ENCODE measurements around the gene MUCL3.
"Not testable (repeated sequence)": the region's sequence is repeated elsewhere in the genome, so short reads cannot be mapped to it uniquely, and the experiment has no call there.

Gene MUCL3

GRCh38 chr6:30969171-30969570 is 28.4 kb downstream of the MUCL3 start:
- H3K4me3 ChIP-seq (ENCODE audit: low read depth in 1 of 5, low read length in 5 of 5); H3K36me3 ChIP-seq (ENCODE audit: control insufficient read depth in 5 of 5, insufficient read depth in 5 of 5, low read length in 5 of 5); H3K4me1 ChIP-seq (ENCODE audit: control insufficient read depth in 5 of 5, insufficient read depth in 5 of 5, low read length in 5 of 5); H3K9me3 ChIP-seq (ENCODE audit: control insufficient read depth in 5 of 5, low read length in 5 of 5); H3K9ac ChIP-seq (ENCODE audit: low read length in 5 of 5); H3K27ac ChIP-seq (ENCODE audit: low read depth, low read length): not testable (repeated sequence)
- peaks cover 0 to 19% (median 6%) of the 10 kb centered on the region in 5 donors for H3K27me3 ChIP-seq (ENCODE audit: control insufficient read depth in 5 of 5, insufficient read depth in 4 of 5, low read length in 5 of 5)

DNA sequence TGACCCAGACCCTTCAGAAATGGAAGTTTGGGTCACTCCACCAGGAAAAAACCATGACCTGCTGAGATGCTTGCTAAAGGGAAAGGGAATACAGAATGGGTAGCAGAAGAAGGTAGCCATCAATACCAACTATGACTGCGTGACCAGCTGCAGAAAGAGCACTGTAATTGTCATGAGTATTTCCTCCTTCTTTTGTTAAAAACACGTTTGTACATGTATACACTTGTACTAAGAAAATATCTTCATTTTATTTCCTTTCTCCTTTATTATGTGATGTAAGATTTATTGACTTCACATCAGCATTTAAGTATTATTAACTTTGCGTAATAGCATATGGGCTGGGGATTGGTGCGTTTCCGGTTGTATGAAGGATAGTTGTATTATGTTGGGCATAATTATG is 30.2 kb downstream of the MUCL3 start:
- Histone ChIP-seq H3K27ac (ENCODE audit: low read depth, low read length) (no peak overlapping the region), H3K27me3 (ENCODE audit: control insufficient read depth in 5 of 5, insufficient read depth in 4 of 5, low read length in 5 of 5) (peaks cover 0 to 10% (median 3%) of the 10 kb centered on the region in 5 donors), H3K9me3 (ENCODE audit: control insufficient read depth in 5 of 5, low read length in 5 of 5) (no peaks in the 10 kb centered on the region)

DNA sequence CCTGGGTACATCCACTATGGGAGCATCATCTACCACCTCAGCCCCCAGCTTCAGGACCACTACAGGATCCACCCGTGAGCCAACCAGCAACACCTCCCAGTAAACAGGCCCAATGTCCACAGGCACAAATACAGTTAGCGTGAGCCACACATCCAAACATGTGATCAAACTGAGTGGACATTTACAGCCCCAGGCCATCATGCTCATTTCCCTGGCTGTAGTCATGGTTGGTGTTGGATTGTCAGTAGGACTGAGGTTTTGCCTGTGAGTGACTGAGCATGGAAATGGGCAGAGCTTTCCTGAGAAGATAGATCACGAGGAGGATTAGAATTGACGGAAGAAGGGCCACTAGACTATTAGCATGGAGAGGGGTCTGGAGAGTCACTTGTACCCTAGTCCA is 32.0 kb downstream of the MUCL3 start:
- Histone ChIP-seq H3K4me3 (ENCODE audit: low read depth in 1 of 5, low read length in 5 of 5) (no peak overlapping the region), H3K4me1 (ENCODE audit: control insufficient read depth in 5 of 5, insufficient read depth in 5 of 5, low read length in 5 of 5) (peaks cover 0 to 3% (median 0%) of the 10 kb centered on the region in 5 donors), H3K9ac (ENCODE audit: low read length in 5 of 5) (no peak overlapping the region), H3K36me3 (ENCODE audit: control insufficient read depth in 5 of 5, insufficient read depth in 5 of 5, low read length in 5 of 5) (no peaks in the 10 kb centered on the region), H3K27ac (ENCODE audit: low read depth, low read length) (no peak overlapping the region), H3K9me3 (ENCODE audit: control insufficient read depth in 5 of 5, low read length in 5 of 5) (no peaks in the 10 kb centered on the region), H3K27me3 (ENCODE audit: control insufficient read depth in 5 of 5, insufficient read depth in 4 of 5, low read length in 5 of 5) (peaks cover 0 to 10% (median 3%) of the 10 kb centered on the region in 5 donors)

More for the DNA sequence above, 30.2 kb downstream of the MUCL3 start:
- Histone ChIP-seq H3K9ac (ENCODE audit: low read length in 5 of 5) (no peak overlapping the region), H3K4me3 (ENCODE audit: low read depth in 1 of 5, low read length in 5 of 5) (no peak overlapping the region), H3K4me1 (ENCODE audit: control insufficient read depth in 5 of 5, insufficient read depth in 5 of 5, low read length in 5 of 5) (peaks cover 0 to 5% (median 0%) of the 10 kb centered on the region in 5 donors), H3K36me3 (ENCODE audit: control insufficient read depth in 5 of 5, insufficient read depth in 5 of 5, low read length in 5 of 5) (no peaks in the 10 kb centered on the region)

GRCh38 chr6:30974490-30975252 is 33.9 kb downstream of the MUCL3 start:
- H3K36me3 ChIP-seq (ENCODE audit: control insufficient read depth in 5 of 5, insufficient read depth in 5 of 5, low read length in 5 of 5) = no peaks in the 10 kb centered on the region
- no peaks in the 10 kb centered on the region for H3K9me3 ChIP-seq (ENCODE audit: control insufficient read depth in 5 of 5, low read length in 5 of 5)
- peaks cover 0 to 10% (median 3%) of the 10 kb centered on the region in 5 donors for H3K27me3 ChIP-seq (ENCODE audit: control insufficient read depth in 5 of 5, insufficient read depth in 4 of 5, low read length in 5 of 5)
- H3K4me1 ChIP-seq (ENCODE audit: control insufficient read depth in 5 of 5, insufficient read depth in 5 of 5, low read length in 5 of 5) = peaks cover 0 to 3% (median 0%) of the 10 kb centered on the region in 5 donors
- no peak overlapping the region for H3K4me3 ChIP-seq (ENCODE audit: low read depth in 1 of 5, low read length in 5 of 5)
- H3K27ac ChIP-seq (ENCODE audit: low read depth, low read length) = no peak overlapping the region
- no peak overlapping the region for H3K9ac ChIP-seq (ENCODE audit: low read length in 5 of 5)

- Histone ChIP-seq H3K9me3 (ENCODE audit: control insufficient read depth in 5 of 5, low read length in 5 of 5) (no peaks in the 10 kb centered on the region), H3K27me3 (ENCODE audit: control insufficient read depth in 5 of 5, insufficient read depth in 4 of 5, low read length in 5 of 5) (peaks cover 0 to 8% (median 0%) of the 10 kb centered on the region in 5 donors), H3K4me1 (ENCODE audit: control insufficient read depth in 5 of 5, insufficient read depth in 5 of 5, low read length in 5 of 5) (peaks cover 0 to 10% (median 6%) of the 10 kb centered on the region in 5 donors), H3K4me3 (ENCODE audit: low read depth in 1 of 5, low read length in 5 of 5) (no peak overlapping the region), H3K36me3 (ENCODE audit: control insufficient read depth in 5 of 5, insufficient read depth in 5 of 5, low read length in 5 of 5) (no peaks in the 10 kb centered on the region), H3K9ac (ENCODE audit: low read length in 5 of 5) (no peak overlapping the region), H3K27ac (ENCODE audit: low read depth, low read length) (no peak overlapping the region)
These were observed 38.4 kb downstream of the MUCL3 start for GRCh38 chr6:30979141-30979540.

DNA sequence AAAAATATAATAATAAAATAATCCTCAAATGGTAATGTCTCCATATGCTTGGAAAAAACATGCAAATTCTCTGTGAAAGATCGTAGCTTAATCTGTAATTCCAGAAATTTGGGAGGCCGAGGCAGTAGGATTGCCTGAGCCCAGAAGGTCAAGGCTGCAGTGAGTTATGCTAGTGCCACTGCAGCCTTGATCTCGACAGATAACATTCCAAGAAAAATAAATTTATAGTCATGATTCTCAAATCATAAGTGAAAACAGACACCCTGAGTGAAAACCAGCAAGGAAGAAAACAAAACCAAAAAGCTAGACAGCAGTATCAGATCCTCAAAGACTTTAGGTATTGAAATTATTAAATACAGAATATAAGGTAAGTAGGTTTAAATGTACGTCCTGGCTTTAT is 38.9 kb downstream of the MUCL3 start:
- Histone ChIP-seq H3K36me3 (ENCODE audit: control insufficient read depth in 5 of 5, insufficient read depth in 5 of 5, low read length in 5 of 5) (no peaks in the 10 kb centered on the region), H3K9ac (ENCODE audit: low read length in 5 of 5) (no peak overlapping the region), H3K27ac (ENCODE audit: low read depth, low read length) (no peak overlapping the region), H3K4me1 (ENCODE audit: control insufficient read depth in 5 of 5, insufficient read depth in 5 of 5, low read length in 5 of 5) (peaks cover 0 to 10% (median 6%) of the 10 kb centered on the region in 5 donors), H3K4me3 (ENCODE audit: low read depth in 1 of 5, low read length in 5 of 5) (no peak overlapping the region), H3K9me3 (ENCODE audit: control insufficient read depth in 5 of 5, low read length in 5 of 5) (no peaks in the 10 kb centered on the region), H3K27me3 (ENCODE audit: control insufficient read depth in 5 of 5, insufficient read depth in 4 of 5, low read length in 5 of 5) (peaks cover 0 to 8% (median 0%) of the 10 kb centered on the region in 5 donors)

DNA sequence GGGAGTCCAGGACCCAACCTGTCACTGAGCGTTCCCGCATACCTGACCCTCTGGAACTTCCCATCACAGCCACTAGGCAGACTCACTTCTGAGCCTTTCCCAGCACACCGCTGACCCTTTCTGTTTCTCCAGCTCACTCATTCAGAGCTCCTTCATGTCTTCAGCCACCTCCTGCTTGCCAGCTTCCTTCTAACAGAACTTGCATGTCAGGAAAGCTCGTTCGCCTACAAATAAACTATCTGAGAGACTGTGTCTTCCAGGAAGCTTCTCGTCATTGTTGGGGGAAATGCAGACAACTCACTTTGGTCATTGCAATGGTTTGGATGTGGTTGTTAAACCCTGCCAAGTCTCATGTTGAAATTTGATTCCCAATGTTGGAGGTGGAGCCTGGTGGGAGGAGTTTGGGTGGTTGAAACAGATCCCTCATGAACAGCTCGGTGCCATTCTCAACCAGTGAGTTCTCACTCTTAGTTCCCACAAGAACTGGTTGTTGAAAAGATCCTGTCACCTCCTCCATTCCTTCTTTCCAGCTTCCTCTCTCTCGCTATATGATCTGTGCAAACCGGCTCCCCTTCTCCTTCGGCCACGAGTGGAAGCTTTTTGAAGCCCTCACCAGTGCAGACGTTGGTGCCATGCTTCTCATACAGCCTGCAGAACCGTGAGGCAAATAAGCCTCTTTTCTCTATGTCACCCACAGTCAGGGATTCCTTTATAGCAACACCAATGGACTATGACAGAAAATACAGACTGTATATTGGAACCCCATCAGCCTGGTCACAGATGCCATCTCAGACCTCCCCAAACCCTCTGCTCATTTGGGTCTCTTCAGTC is 41.4 kb downstream of the MUCL3 start:
- Histone ChIP-seq H3K36me3 (ENCODE audit: control insufficient read depth in 5 of 5, insufficient read depth in 5 of 5, low read length in 5 of 5) (no peaks in the 10 kb centered on the region), H3K9ac (ENCODE audit: low read length in 5 of 5) (no peak overlapping the region), H3K4me3 (ENCODE audit: low read depth in 1 of 5, low read length in 5 of 5) (peak overlapping the region in 3 of 5 donors; percentile 6 to 24 (median 12)), H3K27ac (ENCODE audit: low read depth, low read length) (no peak overlapping the region), H3K27me3 (ENCODE audit: control insufficient read depth in 5 of 5, insufficient read depth in 4 of 5, low read length in 5 of 5) (peaks cover 0 to 11% (median 0%) of the 10 kb centered on the region in 5 donors), H3K9me3 (ENCODE audit: control insufficient read depth in 5 of 5, low read length in 5 of 5) (no peaks in the 10 kb centered on the region), H3K4me1 (ENCODE audit: control insufficient read depth in 5 of 5, insufficient read depth in 5 of 5, low read length in 5 of 5) (peaks cover 0 to 10% (median 6%) of the 10 kb centered on the region in 5 donors)

- H3K4me3 ChIP-seq (ENCODE audit: low read depth in 1 of 5, low read length in 5 of 5) = no peak within 1 kb of the TSS
- no peaks in the 10 kb centered on the region for H3K36me3 ChIP-seq (ENCODE audit: control insufficient read depth in 5 of 5, insufficient read depth in 5 of 5, low read length in 5 of 5)
- H3K4me1 ChIP-seq (ENCODE audit: control insufficient read depth in 5 of 5, insufficient read depth in 5 of 5, low read length in 5 of 5) = peaks cover 0 to 10% (median 6%) of the 10 kb centered on the region in 5 donors
- no peaks in the 10 kb centered on the region for H3K9me3 ChIP-seq (ENCODE audit: control insufficient read depth in 5 of 5, low read length in 5 of 5)
- H3K9ac ChIP-seq (ENCODE audit: low read length in 5 of 5) = no peak within 1 kb of the TSS
- no peak within 1 kb of the TSS for H3K27ac ChIP-seq (ENCODE audit: low read depth, low read length)
- H3K27me3 ChIP-seq (ENCODE audit: control insufficient read depth in 5 of 5, insufficient read depth in 4 of 5, low read length in 5 of 5) = peaks cover 0 to 11% (median 0%) of the 10 kb centered on the region in 5 donors
These were observed 42.7 kb downstream of the MUCL3 start, which contains the start of gene MUC21 for GRCh38 chr6:30983439-30983838. Gene MUC21, plus strand, starts transcription at chr6:30983718. Its CDS starts 241 bp downstream, at chr6:30983959.

DNA sequence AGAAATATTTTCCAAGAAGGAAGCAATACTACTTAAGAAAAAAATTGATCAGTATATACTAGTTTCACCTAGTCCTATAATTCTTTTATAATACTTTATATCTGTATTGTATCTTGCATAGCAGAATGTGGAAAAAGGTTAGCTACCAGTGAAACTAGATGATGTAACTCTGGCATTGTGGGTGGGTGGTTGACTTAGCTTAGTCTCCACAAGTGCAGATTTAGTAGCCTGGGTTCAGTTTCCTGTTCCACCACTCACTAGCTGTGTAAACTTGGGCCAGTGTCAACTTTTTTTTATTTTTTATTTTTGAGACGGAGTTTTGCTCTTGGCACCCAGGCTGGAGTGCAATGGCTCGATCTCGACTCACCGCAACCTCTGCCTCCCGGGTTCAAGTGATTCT is 44.7 kb downstream of the MUCL3 start:
- Histone ChIP-seq H3K9me3 (ENCODE audit: control insufficient read depth in 5 of 5, low read length in 5 of 5) (no peaks in the 10 kb centered on the region), H3K4me3 (ENCODE audit: low read depth in 1 of 5, low read length in 5 of 5) (no peak overlapping the region), H3K27me3 (ENCODE audit: control insufficient read depth in 5 of 5, insufficient read depth in 4 of 5, low read length in 5 of 5) (peaks cover 0 to 11% (median 0%) of the 10 kb centered on the region in 5 donors), H3K27ac (ENCODE audit: low read depth, low read length) (no peak overlapping the region), H3K9ac (ENCODE audit: low read length in 5 of 5) (no peak overlapping the region), H3K36me3 (ENCODE audit: control insufficient read depth in 5 of 5, insufficient read depth in 5 of 5, low read length in 5 of 5) (no peaks in the 10 kb centered on the region), H3K4me1 (ENCODE audit: control insufficient read depth in 5 of 5, insufficient read depth in 5 of 5, low read length in 5 of 5) (peaks cover 0 to 10% (median 6%) of the 10 kb centered on the region in 5 donors)

DNA sequence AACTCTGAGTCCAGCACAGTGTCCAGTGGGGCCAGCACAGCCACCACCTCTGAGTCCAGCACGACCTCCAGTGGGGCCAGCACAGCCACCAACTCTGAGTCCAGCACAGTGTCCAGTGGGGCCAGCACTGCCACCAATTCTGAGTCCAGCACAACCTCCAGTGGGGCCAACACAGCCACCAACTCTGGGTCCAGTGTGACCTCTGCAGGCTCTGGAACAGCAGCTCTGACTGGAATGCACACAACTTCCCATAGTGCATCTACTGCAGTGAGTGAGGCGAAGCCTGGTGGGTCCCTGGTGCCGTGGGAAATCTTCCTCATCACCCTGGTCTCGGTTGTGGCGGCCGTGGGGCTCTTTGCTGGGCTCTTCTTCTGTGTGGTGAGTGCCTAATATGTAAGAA is 46.5 kb downstream of the MUCL3 start:
- Histone ChIP-seq H3K4me1 (ENCODE audit: control insufficient read depth in 5 of 5, insufficient read depth in 5 of 5, low read length in 5 of 5) (peaks cover 0 to 4% (median under 1%) of the 10 kb centered on the region in 5 donors), H3K27me3 (ENCODE audit: control insufficient read depth in 5 of 5, insufficient read depth in 4 of 5, low read length in 5 of 5) (peaks cover 0 to 11% (median 0%) of the 10 kb centered on the region in 5 donors), H3K9me3 (ENCODE audit: control insufficient read depth in 5 of 5, low read length in 5 of 5) (no peaks in the 10 kb centered on the region), H3K36me3 (ENCODE audit: control insufficient read depth in 5 of 5, insufficient read depth in 5 of 5, low read length in 5 of 5) (no peaks in the 10 kb centered on the region), H3K9ac (ENCODE audit: low read length in 5 of 5) (no peak overlapping the region), H3K4me3 (ENCODE audit: low read depth in 1 of 5, low read length in 5 of 5) (no peak overlapping the region), H3K27ac (ENCODE audit: low read depth, low read length) (no peak overlapping the region)

All from subcutaneous abdominal adipose tissue (tissue), 5 donors.